WERI-Rb-1 (cell line): ENCODE measurements around the gene SPOCK1.

Experiments used
- DNase-seq: peaks from one replicate; pipeline ENCODE4 v3.0.0-alpha.2; 2020
- H3K27ac ChIP-seq: fragments of 250-450 bp; sonication (Bioruptor Pico); 2 replicates; pipeline ENCODE4 v1.5.1; 2020; ENCODE audit warnings: mild to moderate bottlenecking, moderate library complexity
- H3K27me3 ChIP-seq: fragments of 250-450 bp; sonication (Bioruptor Pico); 2 replicates; pipeline ENCODE4 v1.5.1; 2021; ENCODE audit warnings: mild to moderate bottlenecking, low read depth, moderate library complexity; ENCODE audit not compliant: insufficient read depth, severe bottlenecking
- H3K36me3 ChIP-seq: fragments of 250-450 bp; sonication (Bioruptor Pico); 2 replicates; pipeline ENCODE4 v1.5.1; 2020; ENCODE audit warnings: mild to moderate bottlenecking, moderate library complexity
- H3K4me3 ChIP-seq: 2 replicates; pipeline ENCODE4 v1.5.1; 2011; ENCODE audit warnings: low read depth, mild to moderate bottlenecking, control low read depth, low read length
- H3K9me3 ChIP-seq: fragments of 250-450 bp; sonication (Bioruptor Pico); 2 replicates; pipeline ENCODE4 v1.5.1; 2021; ENCODE audit warnings: mild to moderate bottlenecking, moderate library complexity; ENCODE audit not compliant: severe bottlenecking
- TF ChIP-seq, protein P1 (sequence below): IDR thresholded peaks from 2 replicates; pipeline ENCODE4 v1.5.1; 2011; ENCODE audit warnings: low read depth, mild to moderate bottlenecking, control low read depth, inconsistent platforms, low read length

Gene SPOCK1

DNA sequence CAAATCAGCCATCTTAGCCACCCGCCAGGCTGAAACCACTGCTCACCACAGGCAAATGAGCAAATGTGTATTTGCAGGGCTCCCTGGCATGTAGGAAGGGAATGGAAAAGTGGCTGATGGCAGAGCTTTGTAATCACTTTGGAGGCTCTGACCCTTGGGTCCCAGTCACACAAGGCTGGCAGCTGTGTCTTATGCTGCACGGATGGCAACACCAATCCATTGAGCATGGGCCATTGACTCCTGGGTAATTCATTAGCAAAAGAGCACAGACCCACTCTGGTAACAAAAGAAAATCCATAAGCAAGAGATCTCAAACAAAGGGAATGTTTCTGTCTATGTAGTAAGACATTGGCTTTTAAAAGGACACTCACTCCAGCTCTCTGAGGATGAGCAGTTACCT lies 57.6 kb downstream of the SPOCK1 start:
- Histone ChIP-seq H3K27ac (no peak overlapping the region), H3K36me3 (no peaks in the 10 kb centered on the region), H3K9me3 (no peaks in the 10 kb centered on the region), H3K4me3 (no peak overlapping the region), H3K27me3 (no peaks in the 10 kb centered on the region)
- TF ChIP-seq, protein P1, sequence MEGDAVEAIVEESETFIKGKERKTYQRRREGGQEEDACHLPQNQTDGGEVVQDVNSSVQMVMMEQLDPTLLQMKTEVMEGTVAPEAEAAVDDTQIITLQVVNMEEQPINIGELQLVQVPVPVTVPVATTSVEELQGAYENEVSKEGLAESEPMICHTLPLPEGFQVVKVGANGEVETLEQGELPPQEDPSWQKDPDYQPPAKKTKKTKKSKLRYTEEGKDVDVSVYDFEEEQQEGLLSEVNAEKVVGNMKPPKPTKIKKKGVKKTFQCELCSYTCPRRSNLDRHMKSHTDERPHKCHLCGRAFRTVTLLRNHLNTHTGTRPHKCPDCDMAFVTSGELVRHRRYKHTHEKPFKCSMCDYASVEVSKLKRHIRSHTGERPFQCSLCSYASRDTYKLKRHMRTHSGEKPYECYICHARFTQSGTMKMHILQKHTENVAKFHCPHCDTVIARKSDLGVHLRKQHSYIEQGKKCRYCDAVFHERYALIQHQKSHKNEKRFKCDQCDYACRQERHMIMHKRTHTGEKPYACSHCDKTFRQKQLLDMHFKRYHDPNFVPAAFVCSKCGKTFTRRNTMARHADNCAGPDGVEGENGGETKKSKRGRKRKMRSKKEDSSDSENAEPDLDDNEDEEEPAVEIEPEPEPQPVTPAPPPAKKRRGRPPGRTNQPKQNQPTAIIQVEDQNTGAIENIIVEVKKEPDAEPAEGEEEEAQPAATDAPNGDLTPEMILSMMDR: no peak
- no peak for DNase-seq

DNA sequence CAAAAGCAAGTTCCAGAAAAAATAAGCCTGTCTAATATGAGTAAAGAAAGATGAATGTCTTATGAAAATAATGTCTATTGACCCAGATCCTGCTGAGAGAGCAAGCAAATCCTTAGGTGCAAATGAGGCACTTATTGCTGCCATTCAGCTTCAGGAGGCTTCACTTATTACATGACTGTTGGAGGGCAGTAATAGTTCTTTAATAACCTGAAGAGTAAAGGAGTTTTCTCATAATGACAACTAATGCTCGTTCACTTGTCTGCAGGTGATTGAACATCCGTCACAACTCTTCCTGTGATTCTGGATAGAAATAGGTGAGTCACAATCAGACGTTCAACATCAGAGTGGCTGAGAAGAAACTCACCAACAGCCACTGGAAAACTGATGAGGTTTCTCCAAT lies 58.3 kb downstream of the SPOCK1 start:
- H3K4me3 ChIP-seq: no peak overlapping the region
- no peak overlapping the region for H3K27ac ChIP-seq
- no peaks in the 10 kb centered on the region for H3K36me3 ChIP-seq
- H3K9me3 ChIP-seq: no peaks in the 10 kb centered on the region
- DNase-seq: no peak
- no peaks in the 10 kb centered on the region for H3K27me3 ChIP-seq
- TF ChIP-seq, protein P1: no peak

DNA sequence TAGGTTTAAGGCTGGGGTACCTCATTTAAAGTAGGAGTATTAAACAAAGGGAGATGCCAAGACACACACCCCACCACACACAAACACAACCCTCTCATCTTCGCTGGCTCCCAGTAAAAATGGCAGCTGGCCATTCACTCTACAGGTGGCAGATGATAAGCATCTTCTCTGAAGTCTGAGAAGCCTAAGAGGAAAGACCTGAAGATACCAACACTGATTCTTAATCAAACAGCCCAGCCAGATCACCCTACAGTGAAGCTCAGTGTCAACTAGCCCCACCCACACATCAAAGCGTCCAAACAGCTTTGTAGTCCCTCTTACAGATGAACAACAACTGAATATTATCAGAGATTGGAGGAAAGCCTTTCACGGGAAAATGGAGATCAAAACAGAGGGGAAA lies 59.5 kb downstream of the SPOCK1 start:
- Histone ChIP-seq H3K9me3 (no peaks in the 10 kb centered on the region), H3K27me3 (no peaks in the 10 kb centered on the region), H3K27ac (no peak overlapping the region), H3K36me3 (no peaks in the 10 kb centered on the region), H3K4me3 (no peak overlapping the region)
- DNase-seq: no peak
- TF ChIP-seq, protein P1: no peak

DNA sequence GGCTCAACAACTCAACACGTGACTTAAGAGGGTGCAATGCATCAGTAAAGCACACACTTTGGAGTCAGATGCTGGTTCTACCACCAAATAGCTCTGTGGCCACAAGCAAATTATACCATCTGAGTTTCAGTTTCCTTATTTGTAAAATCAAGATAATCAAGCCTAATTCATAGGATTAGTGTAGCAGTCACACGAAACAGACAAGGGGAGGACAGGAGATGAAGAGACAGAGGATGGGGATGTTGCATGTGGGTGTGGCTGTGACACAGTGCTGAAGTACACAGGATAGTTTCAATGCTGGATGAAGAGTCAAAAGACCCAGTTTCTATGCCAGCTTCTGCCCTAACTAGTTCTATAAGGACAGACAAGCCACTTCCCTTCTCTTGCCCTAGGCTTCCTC lies 60.2 kb downstream of the SPOCK1 start:
- Histone ChIP-seq H3K27ac (no peak overlapping the region), H3K36me3 (no peaks in the 10 kb centered on the region), H3K4me3 (no peak overlapping the region), H3K27me3 (no peaks in the 10 kb centered on the region), H3K9me3 (no peaks in the 10 kb centered on the region)
- TF ChIP-seq, protein P1: no peak
- no peak for DNase-seq

DNA sequence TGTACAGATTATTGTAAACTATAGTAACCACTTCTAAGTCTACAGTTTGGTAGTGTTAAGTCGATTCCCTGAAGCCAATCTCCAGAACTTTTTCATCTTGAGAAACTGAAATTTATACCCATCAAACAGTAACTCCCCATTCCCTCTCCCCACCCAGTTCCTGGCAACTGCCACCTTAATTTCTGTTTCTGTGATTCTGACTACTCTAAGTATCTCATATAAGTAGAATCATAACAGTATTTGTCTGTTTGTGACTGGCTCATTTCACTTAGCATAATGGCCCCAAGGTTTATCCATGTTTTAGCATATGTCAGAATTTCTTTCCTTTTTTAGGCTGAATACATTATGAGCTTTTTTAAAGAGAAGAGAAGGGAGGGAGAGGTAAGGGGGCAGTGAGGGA lies 61.4 kb downstream of the SPOCK1 start:
- Histone ChIP-seq H3K27ac (no peak overlapping the region), H3K36me3 (no peaks in the 10 kb centered on the region), H3K9me3 (no peaks in the 10 kb centered on the region), H3K4me3 (no peak overlapping the region), H3K27me3 (no peaks in the 10 kb centered on the region)
- TF ChIP-seq, protein P1: no peak
- no peak for DNase-seq

DNA sequence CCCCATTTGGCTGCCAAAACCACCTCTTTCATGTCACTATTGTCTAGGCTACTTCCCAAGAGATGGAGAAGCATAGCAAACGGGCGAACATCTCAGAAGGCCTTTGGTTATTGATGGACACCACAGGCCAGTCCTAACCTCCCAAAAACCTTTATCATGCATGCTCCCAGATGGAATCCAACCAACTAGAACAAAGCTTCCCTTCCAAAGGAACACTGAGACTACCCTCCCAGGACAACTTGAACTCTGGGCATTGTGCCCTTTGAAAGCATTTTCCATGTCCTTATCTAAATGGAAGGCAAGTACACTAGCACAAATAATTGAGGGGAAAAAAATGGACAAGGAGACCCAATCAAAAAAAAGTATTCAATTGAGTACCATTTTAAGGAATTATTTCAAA lies 65.6 kb downstream of the SPOCK1 start:
- H3K9me3 ChIP-seq: no peaks in the 10 kb centered on the region
- DNase-seq: no peak
- H3K4me3 ChIP-seq: no peak overlapping the region
- H3K27ac ChIP-seq: no peak overlapping the region
- no peaks in the 10 kb centered on the region for H3K27me3 ChIP-seq
- TF ChIP-seq, protein P1: no peak
- no peaks in the 10 kb centered on the region for H3K36me3 ChIP-seq
